Activated naive CD4-positive, alpha-beta T cell (primary cell): ENCODE measurements around the gene RARRES2.
"Not testable (repeated sequence)": the region's sequence is repeated elsewhere in the genome, so short reads cannot be mapped to it uniquely, and the experiment has no call there.

Source experiments
- DNase-seq, 4 experiments: peaks; one replicate each; lab custom pipeline; 2025; lab: John Stamatoyannopoulos, UW

Gene RARRES2

GRCh38 chr7:150341263-150342120 is at the start of gene RARRES2:
Gene RARRES2 (minus strand): TSS chr7:150341629. CDS start chr7:150340609, 1,020 bp downstream.
- DNase-seq: no peak

- no peak for DNase-seq
Measured at GRCh38 chr7:150390205-150390604, 48.8 kb upstream of the RARRES2 start.

GRCh38 chr7:150389532-150389816 is 48.0 kb upstream of the RARRES2 start:
- DNase-seq: no peak

- no peak for DNase-seq
Measured at GRCh38 chr7:150388709-150389531, 47.5 kb upstream of the RARRES2 start.

GRCh38 chr7:150388306-150388705 is 46.9 kb upstream of the RARRES2 start:
- no peak for DNase-seq

- not testable (repeated sequence) for DNase-seq
Measured at GRCh38 chr7:150385884-150386283, 44.5 kb upstream of the RARRES2 start.

- DNase-seq: no peak
Measured at GRCh38 chr7:150385302-150385723, 43.9 kb upstream of the RARRES2 start.

GRCh38 chr7:150384406-150385301 is 43.2 kb upstream of the RARRES2 start:
- DNase-seq: no peak

- DNase-seq: no peak
Measured at GRCh38 chr7:150383710-150384397, 42.4 kb upstream of the RARRES2 start.

GRCh38 chr7:150382844-150383225 is 41.4 kb upstream of the RARRES2 start:
- no peak for DNase-seq

- DNase-seq: no peak
Measured at GRCh38 chr7:150382123-150382843, 40.9 kb upstream of the RARRES2 start.

GRCh38 chr7:150381785-150382122 is 40.3 kb upstream of the RARRES2 start:
- DNase-seq: no peak

- no peak for DNase-seq
Measured at GRCh38 chr7:150381096-150381495, 39.7 kb upstream of the RARRES2 start.

GRCh38 chr7:150380463-150380862 is 39.0 kb upstream of the RARRES2 start:
- no peak for DNase-seq

- DNase-seq: no peak
Measured at GRCh38 chr7:150379441-150380379, 38.3 kb upstream of the RARRES2 start.

GRCh38 chr7:150378853-150379440 is 37.5 kb upstream of the RARRES2 start, which contains the start of gene ZNF775:
Gene ZNF775 (plus strand): TSS chr7:150379330. CDS start chr7:150388471, 9,141 bp downstream.
- DNase-seq: peak; percentile 65 to 90 (median 78)

- DNase-seq: peak in 2 of 4 experiments; percentile 17 to 27
Measured at GRCh38 chr7:150378115-150378852, 36.9 kb upstream of the RARRES2 start.

- DNase-seq: no peak
Measured at GRCh38 chr7:150377635-150378034, 36.2 kb upstream of the RARRES2 start.

- no peak for DNase-seq
Measured at GRCh38 chr7:150377196-150377595, 35.8 kb upstream of the RARRES2 start.
